Mucosa of descending colon (tissue), 3 donors: ENCODE results near the gene SNX9. TPM values are rescaled to one million over a fixed set of nuclear protein-coding genes. Genes with fewer than 3 reads are reported as not detected.

Experiments used
- ATAC-seq: fragments of 200-7000 bp; cut with Tn5 transposase; one replicate; pipeline ENCODE4 v1.9.1; 2020; ENCODE audit warnings: mild to moderate bottlenecking, moderate library complexity
- DNase-seq, 3 donors: peaks; one replicate each; pipeline ENCODE4 v3.0.0-alpha.2; 2020
- H3K36me3 ChIP-seq: fragments of 200-600 bp; one replicate; pipeline ENCODE4 v1.8.0; 2021; ENCODE audit warnings: low read depth, mild to moderate bottlenecking
- H3K4me1 ChIP-seq: fragments of 200-600 bp; one replicate; pipeline ENCODE4 v1.8.0; 2021; ENCODE audit warnings: low read depth, mild to moderate bottlenecking
- H3K4me3 ChIP-seq: fragments of 200-600 bp; one replicate; pipeline ENCODE4 v1.8.0; 2021; ENCODE audit warnings: mild to moderate bottlenecking
- H3K9me3 ChIP-seq: fragments of 200-600 bp; one replicate; pipeline ENCODE4 v1.8.0; 2021; ENCODE audit warnings: mild to moderate bottlenecking
- CTCF ChIP-seq: fragments of 200-600 bp; IDR thresholded peaks from one replicate; pipeline ENCODE4 v1.8.0; 2022; ENCODE audit warnings: antibody characterized with exemption, mild to moderate bottlenecking
- intact Hi-C, 2 donors: fragments of 100-400 bp; cut with DNase I in 1 of 2; cut with micrococcal nuclease in 1 of 2; formaldehyde crosslinking; loops; one replicate each; pipeline versions ENCODE4 v1.11.0 to v1.11.1; 2022; cut with DNase I, micrococcal nuclease
- total RNA-seq, 3 donors: library from RNA; stranded (reverse); fragmentation: NEBNext Ultra II Directional in 2 of 3; extraction: Animal tissue kit (Norgen Biotek cat#: 25700) in 2 of 3; gene quantifications; one replicate each; pipeline versions ENCODE4 v1.2.1 to v1.2.4, GENCODE V29; 2021 to 2023
- donor health status: DM: no; HTN: no; CAD: no; lungs with moderate emphysema.
- donor health status: DM: no; HTN: no; CAD: no.
- donor health status: DM: no; HTN: yes; CAD: no.

Gene SNX9
- total RNA-seq, 3 donors from 2014 or later: 55.0 to 69.6 (median 68.0) TPM

GRCh38 chr6:157961832-157962575, 139.0 kb downstream of the SNX9 start:
- ATAC-seq (no peak), DNase-seq (no peak)
- peaks cover 13% of the 10 kb centered on the region for H3K4me1 ChIP-seq
- H3K4me3 ChIP-seq: no peak overlapping the region
- intact Hi-C loops: no loop called here
- H3K9me3 ChIP-seq: peaks cover 22% of the 10 kb centered on the region
- TF ChIP-seq CTCF: no peak
- H3K36me3 ChIP-seq: no peaks in the 10 kb centered on the region

- Histone ChIP-seq H3K4me1 (peaks cover 21% of the 10 kb centered on the region), H3K36me3 (no peaks in the 10 kb centered on the region), H3K9me3 (peaks cover 21% of the 10 kb centered on the region), H3K4me3 (no peak overlapping the region)
- intact Hi-C loops: no loop called here
- TF ChIP-seq CTCF: no peak
- ATAC-seq: no peak
- DNase-seq: peak in 1 of 3 donors; percentile 25
Observed at GRCh38 chr6:157962601-157963302, 139.7 kb downstream of the SNX9 start.

GRCh38 chr6:157964100-157964499, 141.1 kb downstream of the SNX9 start:
- DNase-seq (no peak), ATAC-seq (no peak)
- Histone ChIP-seq H3K4me3 (no peak overlapping the region), H3K36me3 (no peaks in the 10 kb centered on the region), H3K9me3 (peaks cover 8% of the 10 kb centered on the region), H3K4me1 (peaks cover 25% of the 10 kb centered on the region)
- intact Hi-C loops: no loop called here
- TF ChIP-seq CTCF: no peak

- DNase-seq: no peak
- H3K4me3 ChIP-seq: no peak overlapping the region
- intact Hi-C loops: no loop called here
- peaks cover 25% of the 10 kb centered on the region for H3K4me1 ChIP-seq
- no peak for TF ChIP-seq CTCF
- H3K36me3 ChIP-seq: no peaks in the 10 kb centered on the region
- no peaks in the 10 kb centered on the region for H3K9me3 ChIP-seq
- ATAC-seq: no peak
Observed at GRCh38 chr6:157965387-157965786, 142.3 kb downstream of the SNX9 start.

GRCh38 chr6:157966589-157966977, 143.5 kb downstream of the SNX9 start:
- intact Hi-C loops: no loop called here
- H3K36me3 ChIP-seq: no peaks in the 10 kb centered on the region
- TF ChIP-seq CTCF: no peak
- peaks cover 25% of the 10 kb centered on the region for H3K4me1 ChIP-seq
- DNase-seq: peak in 2 of 3 donors; percentile 42 to 60
- ATAC-seq: peak; percentile 58
- no peaks in the 10 kb centered on the region for H3K9me3 ChIP-seq
- no peak overlapping the region for H3K4me3 ChIP-seq
